Astrocyte (in vitro differentiated cells and primary cell): Measurements from ENCODE around the gene PLAC1.

Experiments
- EZH2 ChIP-seq: IDR thresholded peaks from 2 replicates; pipeline ENCODE4 v1.6.1; 2012; ENCODE audit warnings: mild to moderate bottlenecking, low read length, inconsistent platforms; ENCODE audit not compliant: insufficient read depth
- TF ChIP-seq, protein P1 (sequence below): IDR thresholded peaks from 2 replicates; pipeline ENCODE4 v1.5.1; 2011; ENCODE audit warnings: low read depth, mild to moderate bottlenecking, inconsistent platforms, low read length, moderate library complexity; ENCODE audit not compliant: insufficient read depth

DNA sequence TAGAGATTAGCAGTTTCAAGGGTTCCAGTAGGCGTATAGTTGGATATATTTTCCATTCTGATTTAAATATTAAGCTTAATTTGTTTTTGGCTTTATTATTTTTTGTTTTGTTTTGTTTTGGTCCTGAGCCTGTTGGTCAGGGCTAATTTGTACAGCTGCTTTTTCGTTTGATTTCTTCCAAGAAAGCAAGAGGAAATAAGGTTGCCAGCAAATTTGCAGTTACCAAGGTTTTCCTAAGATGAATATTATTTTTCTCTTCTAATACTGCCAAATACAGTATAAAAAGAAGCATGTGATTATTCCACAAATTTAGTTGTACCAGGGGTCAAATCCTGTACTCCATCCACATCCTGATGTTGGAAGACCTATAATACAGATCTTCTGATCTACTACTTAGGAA, 24.9 kb downstream of the PLAC1 start:
- TF ChIP-seq, protein P1, sequence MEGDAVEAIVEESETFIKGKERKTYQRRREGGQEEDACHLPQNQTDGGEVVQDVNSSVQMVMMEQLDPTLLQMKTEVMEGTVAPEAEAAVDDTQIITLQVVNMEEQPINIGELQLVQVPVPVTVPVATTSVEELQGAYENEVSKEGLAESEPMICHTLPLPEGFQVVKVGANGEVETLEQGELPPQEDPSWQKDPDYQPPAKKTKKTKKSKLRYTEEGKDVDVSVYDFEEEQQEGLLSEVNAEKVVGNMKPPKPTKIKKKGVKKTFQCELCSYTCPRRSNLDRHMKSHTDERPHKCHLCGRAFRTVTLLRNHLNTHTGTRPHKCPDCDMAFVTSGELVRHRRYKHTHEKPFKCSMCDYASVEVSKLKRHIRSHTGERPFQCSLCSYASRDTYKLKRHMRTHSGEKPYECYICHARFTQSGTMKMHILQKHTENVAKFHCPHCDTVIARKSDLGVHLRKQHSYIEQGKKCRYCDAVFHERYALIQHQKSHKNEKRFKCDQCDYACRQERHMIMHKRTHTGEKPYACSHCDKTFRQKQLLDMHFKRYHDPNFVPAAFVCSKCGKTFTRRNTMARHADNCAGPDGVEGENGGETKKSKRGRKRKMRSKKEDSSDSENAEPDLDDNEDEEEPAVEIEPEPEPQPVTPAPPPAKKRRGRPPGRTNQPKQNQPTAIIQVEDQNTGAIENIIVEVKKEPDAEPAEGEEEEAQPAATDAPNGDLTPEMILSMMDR = no peak
- TF ChIP-seq EZH2 = no peak
